Activated CD8-positive, alpha-beta memory T cell treated with anti-CD3 and anti-CD28 coated beads for 24 hours (primary cell): Measurements from ENCODE around the gene MAGEB6.
"Not testable (repeated sequence)": the region's sequence is repeated elsewhere in the genome, so short reads cannot be mapped to it uniquely, and the experiment has no call there.

ENCODE experiments used
- DNase-seq: peaks from one replicate; pipeline ENCODE4 v3.0.0-alpha.2; 2020

Gene MAGEB6, protein sequence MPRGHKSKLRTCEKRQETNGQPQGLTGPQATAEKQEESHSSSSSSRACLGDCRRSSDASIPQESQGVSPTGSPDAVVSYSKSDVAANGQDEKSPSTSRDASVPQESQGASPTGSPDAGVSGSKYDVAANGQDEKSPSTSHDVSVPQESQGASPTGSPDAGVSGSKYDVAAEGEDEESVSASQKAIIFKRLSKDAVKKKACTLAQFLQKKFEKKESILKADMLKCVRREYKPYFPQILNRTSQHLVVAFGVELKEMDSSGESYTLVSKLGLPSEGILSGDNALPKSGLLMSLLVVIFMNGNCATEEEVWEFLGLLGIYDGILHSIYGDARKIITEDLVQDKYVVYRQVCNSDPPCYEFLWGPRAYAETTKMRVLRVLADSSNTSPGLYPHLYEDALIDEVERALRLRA

DNA sequence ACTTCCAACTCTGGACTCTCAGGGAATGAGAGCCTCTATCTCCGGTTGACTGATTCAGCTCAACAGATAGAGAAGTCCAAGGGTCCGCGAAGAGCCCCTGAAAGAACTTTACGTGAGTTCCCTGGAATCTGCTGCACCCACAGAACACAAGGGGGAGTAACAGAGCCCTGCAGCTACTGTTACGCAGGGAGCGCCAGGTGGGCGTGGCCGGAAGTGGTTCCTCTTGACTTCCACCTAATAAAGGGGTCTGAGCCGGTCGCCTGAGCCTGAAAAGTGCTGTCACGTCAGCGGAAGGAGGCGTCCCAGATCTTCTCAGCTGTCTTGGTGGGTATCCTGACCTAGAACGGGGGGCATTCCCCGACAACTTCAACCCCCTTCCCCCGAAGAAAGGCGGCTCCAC lies at the start of gene MAGEB6:
TSS of gene MAGEB6 (plus strand) at position 237 of the 400 bp plus-strand sequence. CDS start 1,407 bp downstream, outside the sequence.
- DNase-seq: no peak

DNA sequence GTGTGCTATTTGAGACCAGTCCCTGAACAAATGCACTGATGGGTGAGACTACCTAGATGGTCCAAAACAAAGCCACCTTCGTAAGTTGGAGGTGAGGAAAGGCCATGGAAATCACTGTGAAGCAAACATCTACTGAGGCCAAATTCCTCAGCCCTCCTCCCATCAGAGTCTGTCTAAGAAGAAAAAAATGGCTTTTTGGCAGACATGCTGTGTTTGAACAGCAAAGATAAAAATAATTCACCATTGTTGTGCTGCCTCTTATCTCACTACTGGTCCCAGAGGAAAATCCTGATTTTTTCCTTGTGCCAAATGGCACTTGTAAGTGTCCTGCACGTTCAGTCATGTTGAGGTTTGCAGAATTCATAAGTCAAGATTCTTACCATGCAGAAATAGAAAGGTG lies 46.2 kb upstream of the MAGEB6 start:
- DNase-seq: no peak

DNA sequence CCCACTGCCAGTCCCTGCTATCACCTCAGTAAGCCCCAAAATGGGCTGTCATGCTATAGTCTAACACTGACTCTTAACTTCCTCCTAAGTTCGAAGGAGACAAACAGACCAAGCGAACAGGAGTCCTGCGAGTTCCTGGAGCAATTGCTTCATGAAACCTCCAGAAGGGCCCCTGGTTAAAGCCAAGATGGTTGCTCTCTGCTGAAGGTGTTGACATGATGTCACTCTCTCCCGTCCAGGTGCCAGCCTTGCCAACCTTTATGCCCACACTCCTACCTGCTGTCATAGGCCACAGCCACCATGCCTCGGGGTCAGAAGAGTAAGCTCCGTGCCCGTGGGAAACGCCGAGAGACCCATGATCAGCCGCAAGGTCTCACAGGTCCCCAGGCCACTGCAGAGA lies 31.9 kb upstream of the MAGEB6 start, which contains the start of gene MAGEB6B:
TSS of gene MAGEB6B (plus strand) at position 301 of the 400 bp plus-strand sequence. CDS start at position 301, 0 bp downstream.
- no peak for DNase-seq

DNA sequence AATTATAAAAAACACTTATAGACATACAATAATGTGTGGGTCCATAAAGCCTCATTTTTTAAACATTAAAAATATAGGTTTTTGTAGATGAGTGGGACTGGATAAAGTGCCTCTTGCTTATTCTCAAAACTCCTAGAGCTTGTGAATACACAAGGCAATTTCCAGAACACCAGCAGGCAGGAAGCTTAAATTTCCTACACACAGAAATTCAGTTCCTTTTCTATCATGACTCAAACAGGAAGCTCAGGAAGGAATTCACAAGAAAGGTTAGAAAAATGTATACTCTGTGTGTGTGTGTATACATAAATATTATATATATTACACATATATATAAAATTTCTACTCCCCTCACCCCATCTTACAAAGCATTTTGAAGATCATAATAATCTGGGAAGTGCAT lies 11.3 kb downstream of the MAGEB6 start:
- DNase-seq: no peak

DNA sequence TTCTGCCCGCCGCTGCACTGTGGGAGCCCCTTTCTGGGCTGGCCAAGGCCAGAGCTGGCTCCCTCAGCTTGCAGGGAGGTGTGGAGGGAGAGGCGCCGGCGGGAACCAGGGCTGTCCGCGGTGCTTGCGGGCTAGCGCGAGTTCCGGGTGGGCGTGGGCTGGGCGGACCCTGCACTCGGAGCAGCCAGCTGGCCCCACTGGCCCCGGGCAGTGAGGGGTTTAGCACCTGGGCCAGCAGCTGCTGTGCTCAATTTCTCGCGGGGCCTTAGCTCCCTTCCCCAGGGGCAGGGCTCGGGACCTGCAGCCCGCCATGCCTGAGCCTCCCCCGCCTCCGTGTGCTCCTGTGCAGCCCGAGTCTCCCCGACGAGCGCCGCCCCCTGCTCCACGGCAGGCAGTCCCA lies 12.5 kb downstream of the MAGEB6 start:
- DNase-seq: not testable (repeated sequence)

DNA sequence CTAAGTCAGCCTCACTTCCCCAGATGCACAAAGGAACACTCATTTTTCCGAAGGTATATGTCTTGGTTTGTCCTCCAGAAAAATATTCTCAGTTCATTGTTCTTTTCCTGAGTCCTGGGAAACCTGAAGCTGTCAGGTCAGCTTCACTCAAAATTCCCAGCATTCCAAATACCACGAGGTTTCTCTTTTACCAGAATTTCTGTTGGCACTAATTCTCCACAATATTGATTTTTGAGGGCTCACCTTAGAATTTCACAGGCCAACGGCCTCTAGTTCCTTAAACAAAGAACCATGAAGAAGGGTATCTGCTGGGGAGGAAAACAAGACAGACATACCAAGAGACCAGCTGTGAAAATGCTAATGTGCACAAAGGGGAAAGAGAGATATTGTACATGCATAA lies 15.8 kb downstream of the MAGEB6 start:
- no peak for DNase-seq

DNA sequence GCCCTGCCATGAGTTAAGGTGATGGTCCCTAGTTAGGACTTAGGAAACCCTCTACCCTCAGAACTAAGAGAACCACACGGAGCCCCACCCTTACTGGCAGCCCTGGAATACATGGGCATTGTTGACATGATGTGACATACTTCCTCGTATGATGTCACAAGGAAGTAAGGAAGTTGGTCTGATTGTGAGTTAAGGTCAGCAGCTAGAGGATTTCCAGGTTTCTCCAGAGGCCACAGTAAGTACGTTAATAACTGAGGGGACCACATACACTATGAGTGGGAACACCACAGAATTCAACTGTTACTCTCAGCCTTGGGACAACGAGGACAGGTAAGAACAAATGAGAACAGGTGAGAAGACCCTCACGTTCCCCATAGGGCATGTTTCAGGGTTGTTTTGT lies 23.6 kb downstream of the MAGEB6 start, which contains the start of gene MAGEB5:
TSS of gene MAGEB5 (plus strand) at position 301 of the 400 bp plus-strand sequence. CDS start 1,133 bp downstream, outside the sequence.
- no peak for DNase-seq

DNA sequence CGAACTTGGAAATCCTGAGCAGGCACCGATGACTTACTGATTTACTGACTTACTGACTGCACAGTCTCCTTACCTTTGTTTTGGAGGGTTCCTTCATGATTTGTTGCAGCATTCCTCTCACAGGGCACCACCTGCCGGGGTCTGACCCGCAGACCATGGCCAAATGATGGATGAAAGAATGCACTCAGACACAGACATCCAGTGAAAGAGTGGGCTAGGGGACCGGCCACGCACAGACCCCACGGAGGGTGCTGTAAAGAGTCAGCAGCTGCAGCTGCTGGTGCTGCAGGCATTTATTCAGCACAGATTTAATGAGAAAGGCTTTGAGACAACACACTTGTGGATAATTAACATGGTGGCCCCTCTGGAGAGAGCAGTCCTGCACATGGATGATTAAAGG lies 27.1 kb downstream of the MAGEB6 start:
- no peak for DNase-seq

DNA sequence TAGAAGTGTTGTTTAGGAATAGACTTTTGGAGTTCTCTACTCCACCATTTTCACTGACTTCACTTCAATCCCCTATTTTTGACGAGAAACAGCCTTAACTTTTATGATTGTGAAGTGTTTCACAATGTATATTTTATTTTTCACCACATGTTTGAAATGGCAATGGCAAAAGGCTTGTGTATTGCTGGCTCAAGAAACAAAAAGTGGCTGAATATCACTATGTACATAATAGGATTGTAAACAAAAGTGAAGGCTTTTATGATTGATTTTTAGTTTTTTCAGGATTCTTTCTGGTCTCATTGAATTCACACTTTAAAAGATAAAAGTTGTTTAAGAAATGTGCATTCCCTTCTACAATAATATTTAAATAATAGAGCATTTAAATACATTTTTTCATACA lies 41.9 kb downstream of the MAGEB6 start:
- DNase-seq: no peak
